HG02973 (cell line): ENCODE measurements around the gene KIR2DL4.
"Not testable (repeated sequence)": the region's sequence is repeated elsewhere in the genome, so short reads cannot be mapped to it uniquely, and the experiment has no call there.

Experiments used
- ATAC-seq: cut with Tn5 transposase; IDR thresholded peaks from one replicate; pipeline ENCODE4 v1.9.1; 2021; ENCODE audit warnings: moderate library complexity; ENCODE audit not compliant: unreplicated experiment

KIR2DL4 gene

GRCh38 chr19:54803410-54803809 is at the start of gene KIR2DL4:
Gene KIR2DL4 (plus strand): TSS chr19:54803610. CDS start chr19:54803652, 42 bp downstream.
- no peak for ATAC-seq

DNA sequence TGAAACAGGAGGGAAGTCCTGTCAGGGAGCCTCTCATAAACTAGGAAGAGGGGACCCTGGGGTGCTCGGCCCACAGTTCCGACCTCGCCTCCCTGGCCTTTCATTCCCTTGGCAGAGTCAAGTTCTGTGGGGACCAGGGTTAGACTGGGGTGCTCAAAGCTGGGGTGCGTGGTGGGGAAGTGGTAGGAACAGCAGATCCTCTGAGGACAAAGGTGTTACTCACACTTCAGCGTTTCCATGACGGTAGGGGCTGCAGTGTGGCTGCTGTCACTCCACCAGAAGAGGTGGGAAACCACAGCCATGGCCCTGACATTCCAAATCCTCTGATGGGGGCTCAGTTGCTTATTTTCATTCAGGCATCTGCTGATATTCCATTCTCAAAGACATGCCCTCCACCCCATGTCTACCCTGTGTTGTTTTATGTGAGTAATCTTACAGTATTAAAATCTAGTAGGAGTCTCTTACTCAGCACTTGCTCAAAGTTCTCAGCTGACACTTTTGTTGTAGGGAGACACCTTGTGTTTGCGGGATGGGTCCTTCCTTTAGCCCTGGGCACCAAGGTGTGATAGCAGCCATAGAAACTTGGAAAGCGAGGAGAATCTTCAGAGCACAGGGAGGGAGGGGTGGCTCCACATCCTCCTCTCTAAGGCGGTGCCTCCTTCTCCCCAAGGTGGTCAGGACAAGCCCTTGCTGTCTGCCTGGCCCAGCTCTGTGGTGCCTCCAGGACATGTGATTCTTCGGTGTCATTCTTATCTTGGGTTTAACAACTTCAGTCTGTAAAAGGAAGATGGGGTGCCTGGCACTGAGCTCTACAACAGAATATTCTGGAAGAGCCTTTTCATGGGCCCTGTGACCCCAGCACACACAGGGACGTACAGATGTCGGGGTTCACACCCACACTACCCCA is 47.0 kb upstream of the KIR2DL4 start:
- not testable (repeated sequence) for ATAC-seq

GRCh38 chr19:54758577-54758976 is 44.8 kb upstream of the KIR2DL4 start:
- not testable (repeated sequence) for ATAC-seq

DNA sequence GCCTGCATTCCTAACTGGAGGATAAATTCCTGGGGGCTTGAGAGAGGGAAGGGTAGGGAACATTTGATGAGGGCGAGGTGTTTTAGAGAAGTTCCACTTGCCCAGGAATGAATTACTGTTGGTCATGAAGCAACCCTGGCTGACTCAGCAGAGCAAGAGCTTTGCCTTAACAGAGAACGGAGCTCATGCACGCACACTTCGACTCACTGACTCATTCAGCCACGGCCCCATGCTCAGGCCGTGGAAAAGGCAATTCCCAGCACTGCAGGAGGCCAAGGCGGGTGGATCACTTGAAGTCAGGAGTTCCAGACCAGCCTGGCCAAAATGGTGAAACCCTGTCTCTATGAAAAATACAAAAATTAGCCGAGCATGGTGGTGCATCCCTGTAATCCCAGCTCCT is 39.2 kb upstream of the KIR2DL4 start:
- ATAC-seq, result not testable (repeated sequence)

DNA sequence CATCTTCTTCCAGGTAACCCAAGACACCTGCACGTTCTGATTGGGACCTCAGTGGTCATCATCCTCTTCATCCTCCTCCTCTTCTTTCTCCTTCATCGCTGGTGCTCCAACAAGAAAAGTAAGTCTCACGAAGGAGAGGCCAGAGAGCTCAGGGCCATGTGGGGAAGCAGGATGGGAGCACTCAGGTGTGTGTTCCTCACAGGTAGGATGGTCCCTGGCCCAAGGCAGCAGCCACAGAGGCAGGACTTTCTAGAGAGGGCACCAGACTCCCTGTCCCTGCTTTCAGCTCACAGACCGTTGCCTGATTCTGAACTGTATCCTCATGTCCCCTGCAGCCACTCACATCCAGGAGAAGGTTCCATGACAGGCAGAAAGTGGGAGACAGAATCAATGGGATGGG is 36.9 kb upstream of the KIR2DL4 start:
- not testable (repeated sequence) for ATAC-seq

GRCh38 chr19:54769646-54770045 is 33.8 kb upstream of the KIR2DL4 start, which contains the start of gene KIR2DL1:
Gene KIR2DL1 (plus strand): TSS chr19:54769793. CDS start chr19:54769851, 58 bp downstream.
- not testable (repeated sequence) for ATAC-seq

DNA sequence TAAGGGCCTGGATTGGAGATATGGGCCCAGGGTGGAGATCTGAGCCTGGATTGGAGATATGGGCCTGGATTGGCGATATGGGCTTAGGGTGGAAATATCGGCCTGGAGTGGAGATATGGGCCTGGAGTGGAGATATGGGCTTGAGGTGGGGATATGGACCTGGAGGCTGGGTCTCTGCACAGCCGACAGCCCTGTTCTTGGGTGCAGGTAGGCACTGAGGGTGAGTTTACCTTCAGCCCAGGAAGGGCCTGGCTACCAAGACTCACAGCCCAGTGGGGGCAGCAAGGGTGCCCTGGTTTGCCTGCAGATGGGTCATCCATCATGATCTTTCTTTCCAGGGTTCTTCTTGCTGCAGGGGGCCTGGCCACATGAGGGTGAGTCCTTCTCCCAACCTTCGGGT is 32.9 kb upstream of the KIR2DL4 start:
- not testable (repeated sequence) for ATAC-seq

- ATAC-seq, result not testable (repeated sequence)
Observed at GRCh38 chr19:54771018-54771960, 32.1 kb upstream of the KIR2DL4 start.

GRCh38 chr19:54772666-54773065 is 30.7 kb upstream of the KIR2DL4 start:
- ATAC-seq, result not testable (repeated sequence)

- not testable (repeated sequence) for ATAC-seq
Observed at GRCh38 chr19:54775095-54775815, 28.2 kb upstream of the KIR2DL4 start.

DNA sequence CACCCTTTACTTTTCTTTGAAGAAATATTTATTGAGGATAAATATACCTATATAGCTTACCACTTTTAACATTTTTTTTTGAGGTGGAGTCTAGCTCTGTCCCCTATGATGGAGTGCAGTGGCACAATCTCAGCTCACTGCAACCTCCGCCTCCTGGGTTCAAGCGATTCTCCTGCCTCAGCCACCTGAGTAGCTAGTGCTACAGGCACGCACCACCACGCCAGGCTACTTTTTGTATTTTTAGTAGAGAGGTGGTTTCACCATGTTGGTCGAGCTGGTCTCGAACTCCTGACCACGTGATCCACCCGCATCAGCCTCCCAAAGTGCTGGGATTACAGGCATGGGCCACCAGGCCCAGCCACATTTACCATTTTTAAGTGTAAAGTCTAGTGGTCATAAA is 27.6 kb upstream of the KIR2DL4 start:
- ATAC-seq, result not testable (repeated sequence)

DNA sequence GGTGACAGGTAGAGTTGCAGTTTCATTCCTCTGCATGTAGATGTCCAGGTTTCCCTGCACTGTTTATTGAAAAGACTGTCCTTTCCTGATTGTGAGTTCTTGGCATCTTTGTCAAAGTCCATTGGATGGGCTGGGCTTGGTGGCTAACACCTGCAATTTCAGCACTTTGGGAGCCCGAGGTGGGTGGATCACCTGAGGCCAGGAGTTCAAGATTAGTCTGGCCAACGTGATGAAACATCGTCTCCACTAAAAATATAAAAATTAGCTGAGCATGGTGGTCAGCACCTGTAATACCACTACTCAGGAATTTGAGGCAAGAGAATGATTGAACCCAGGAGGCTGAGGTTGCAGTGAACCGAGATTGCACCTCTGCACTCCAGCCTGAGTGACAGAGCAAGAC is 25.6 kb upstream of the KIR2DL4 start:
- ATAC-seq, result not testable (repeated sequence)

DNA sequence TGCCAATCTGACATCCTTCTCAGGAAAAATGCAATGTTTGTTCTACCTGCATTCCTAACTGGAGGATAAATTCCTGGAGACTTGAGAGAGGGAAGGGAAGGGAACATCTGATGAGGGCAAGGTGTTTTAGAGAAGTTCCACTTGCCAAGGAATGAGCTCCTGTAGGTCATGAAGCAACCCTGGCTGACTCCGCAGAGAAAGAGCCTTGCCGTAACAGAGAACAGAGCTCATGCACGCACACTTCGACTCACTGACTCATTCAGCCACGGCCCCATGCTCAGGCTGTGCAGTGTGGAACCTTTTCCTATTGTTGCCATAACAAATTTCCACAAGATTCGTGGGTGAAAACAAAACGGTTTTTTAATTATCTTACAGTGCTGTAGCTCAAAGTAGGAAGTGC is 24.5 kb upstream of the KIR2DL4 start:
- ATAC-seq, result not testable (repeated sequence)

DNA sequence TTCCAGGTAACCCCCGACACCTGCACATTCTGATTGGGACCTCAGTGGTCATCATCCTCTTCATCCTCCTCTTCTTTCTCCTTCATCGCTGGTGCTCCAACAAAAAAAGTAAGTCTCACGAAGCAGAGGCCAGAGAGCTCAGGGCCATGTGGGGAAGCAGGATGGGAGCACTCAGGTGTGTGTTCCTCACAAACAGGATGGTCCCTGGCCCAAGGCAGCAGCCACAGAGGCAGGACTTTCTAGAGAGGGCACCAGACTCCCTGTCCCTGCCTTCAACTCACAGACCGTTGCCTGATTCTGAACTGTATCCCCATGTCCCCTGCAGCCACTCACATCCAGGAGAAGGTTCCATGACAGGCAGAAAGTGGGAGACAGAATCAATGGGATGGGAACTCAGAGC is 20.5 kb upstream of the KIR2DL4 start:
- not testable (repeated sequence) for ATAC-seq

DNA sequence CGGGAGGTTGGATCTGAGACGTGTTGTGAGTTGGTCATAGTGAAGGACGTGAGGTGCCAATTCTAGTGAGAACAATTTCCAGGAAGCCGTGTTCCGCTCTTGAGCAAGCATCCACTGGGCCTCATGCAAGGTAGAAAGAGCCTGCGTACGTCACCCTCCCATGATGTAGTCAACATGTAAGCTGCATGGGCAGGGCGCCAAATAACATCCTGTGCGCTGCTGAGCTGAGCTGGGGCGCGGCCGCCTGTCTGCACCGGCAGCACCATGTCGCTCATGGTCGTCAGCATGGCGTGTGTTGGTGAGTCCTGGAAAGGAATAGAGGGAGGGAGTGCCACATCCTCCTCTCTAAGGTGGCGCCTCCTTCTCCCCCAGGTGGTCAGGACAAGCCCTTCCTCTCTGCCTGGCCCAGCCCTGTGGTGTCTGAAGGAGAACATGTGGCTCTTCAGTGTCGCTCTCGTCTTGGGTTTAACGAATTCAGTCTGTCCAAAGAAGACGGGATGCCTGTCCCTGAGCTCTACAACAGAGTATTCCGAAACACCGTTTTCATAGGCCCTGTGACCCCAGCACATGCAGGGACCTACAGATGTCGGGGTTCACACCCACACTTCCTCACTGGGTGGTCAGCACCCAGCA is 17.2 kb upstream of the KIR2DL4 start:
- ATAC-seq, result not testable (repeated sequence)

GRCh38 chr19:54788154-54788553 is 15.3 kb upstream of the KIR2DL4 start:
- ATAC-seq, result not testable (repeated sequence)

DNA sequence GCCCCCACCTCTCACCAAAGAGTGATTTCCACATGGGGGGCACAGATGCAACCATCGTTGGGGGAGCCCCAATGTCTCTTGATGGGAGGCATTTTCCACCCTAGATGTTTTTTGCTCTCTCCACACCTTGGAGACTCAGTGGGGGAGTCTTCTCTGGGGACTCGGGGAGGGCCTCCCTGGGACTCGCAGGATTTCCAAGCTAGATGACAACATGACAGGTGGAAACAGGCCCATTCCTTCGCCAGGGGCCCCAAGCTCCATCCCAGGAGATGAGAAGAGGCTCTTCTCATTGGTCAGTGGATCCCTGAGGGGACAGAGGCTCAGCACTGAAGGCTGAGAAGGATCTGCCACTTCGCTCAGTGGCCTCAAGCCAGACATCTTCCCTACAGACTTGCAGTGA is 12.7 kb upstream of the KIR2DL4 start:
- ATAC-seq, result no peak

DNA sequence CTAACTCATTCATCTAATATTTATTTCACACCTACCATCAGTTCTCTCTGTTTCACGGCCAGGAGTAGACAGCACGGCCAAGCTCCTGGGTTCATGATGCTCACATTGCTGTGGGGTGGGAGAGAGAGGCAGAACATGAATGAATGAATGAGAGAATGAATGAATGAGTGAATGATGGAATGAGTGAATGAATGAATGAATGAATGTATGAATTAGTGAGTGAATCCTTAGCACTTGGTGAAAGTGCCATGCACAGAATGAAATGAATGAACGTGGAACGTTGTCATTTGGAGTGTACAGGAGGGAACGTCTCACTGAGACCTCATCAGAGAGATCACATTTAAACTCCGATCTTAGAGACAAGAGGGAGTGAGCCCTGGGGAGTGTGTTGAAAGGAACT is 11.9 kb upstream of the KIR2DL4 start:
- ATAC-seq, result no peak

GRCh38 chr19:54792814-54793213 is 10.6 kb upstream of the KIR2DL4 start:
- no peak for ATAC-seq

GRCh38 chr19:54795758-54796157 is 7.7 kb upstream of the KIR2DL4 start:
- ATAC-seq, result no peak
